Stimulated activated CD4-positive, alpha-beta T cell treated with anti-CD3 and anti-CD28 coated beads, Interleukin-4, amount 100 ng/mL, for 4 hours (primary cell): ENCODE data around the gene FXN.
"Not testable (repeated sequence)": the region's sequence is repeated elsewhere in the genome, so short reads cannot be mapped to it uniquely, and the experiment has no call there.

Source experiments
- DNase-seq, 2 experiments: peaks; one replicate each; pipeline ENCODE4 v3.0.0-alpha.2; 2020

Gene FXN

GRCh38 chr9:69027355-69028097 lies 8.0 kb upstream of the FXN start:
- peak; percentile 8 to 14 for DNase-seq

GRCh38 chr9:69028754-69029153 lies 6.8 kb upstream of the FXN start:
- no peak for DNase-seq

GRCh38 chr9:69029535-69029934 lies 6.0 kb upstream of the FXN start:
- no peak for DNase-seq

DNA sequence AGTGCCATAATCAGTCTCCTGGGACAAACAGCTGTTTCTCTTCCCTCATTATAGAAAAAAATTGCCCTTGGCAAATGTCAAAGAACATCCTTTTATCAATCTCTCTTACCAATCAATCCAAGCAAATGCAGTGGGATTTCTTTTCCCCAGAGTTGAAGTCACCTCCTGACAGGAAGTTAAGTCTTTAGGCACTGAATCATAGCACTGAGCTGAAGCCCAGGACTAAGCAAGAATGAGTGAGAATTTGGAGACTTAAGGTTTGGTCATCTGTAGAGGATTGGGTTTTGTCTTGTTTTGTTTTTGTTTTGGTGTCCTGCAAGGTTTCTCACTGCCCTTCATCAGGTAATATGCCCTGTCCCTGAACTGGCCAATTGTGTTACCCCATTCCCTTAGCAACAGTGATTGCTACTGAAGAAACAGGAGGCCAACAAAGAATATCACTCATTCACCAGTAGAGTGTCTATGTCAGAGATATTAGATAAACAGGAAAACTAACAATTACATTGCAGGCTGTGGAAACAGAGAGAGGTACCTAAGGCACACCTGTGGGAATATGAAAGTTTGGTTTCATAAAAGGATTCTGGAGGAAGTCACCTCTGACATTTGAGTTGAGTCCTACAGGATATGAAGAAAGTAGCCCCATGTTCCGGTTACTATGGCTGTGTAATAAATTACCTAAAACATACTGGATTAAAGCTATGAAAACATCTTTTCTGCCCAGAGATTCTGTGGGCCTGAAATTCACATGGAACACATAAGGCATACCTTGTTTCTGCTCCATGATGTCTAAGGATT lies 4.5 kb upstream of the FXN start:
- no peak for DNase-seq

- DNase-seq, result no peak
Observed at GRCh38 chr9:69034071-69034470, 1.5 kb upstream of the FXN start.

- peak in 1 of 2 experiments; percentile 17 for DNase-seq
Observed at GRCh38 chr9:69036309-69036708, 757 bp downstream of the FXN start.

- DNase-seq, result no peak
Observed at GRCh38 chr9:69036799-69037198, 1.2 kb downstream of the FXN start.

DNA sequence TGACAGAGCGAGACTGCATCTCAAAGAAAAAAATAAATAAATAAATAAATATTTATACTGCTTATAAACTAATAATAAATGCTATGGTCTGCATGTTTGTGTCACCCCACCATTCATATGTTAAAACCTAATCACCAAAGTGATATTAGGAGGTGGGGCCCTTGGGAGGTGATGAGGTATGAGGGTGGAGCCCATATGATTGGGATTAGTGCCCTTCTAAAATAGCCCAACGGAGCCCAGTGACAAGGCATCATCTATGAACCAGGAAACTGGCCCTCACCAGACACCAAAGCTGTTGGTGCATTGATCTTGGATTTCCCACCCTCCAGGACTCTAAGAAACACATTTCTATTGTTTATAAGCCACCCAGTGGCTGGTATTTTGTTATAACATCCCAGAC lies 5.1 kb downstream of the FXN start:
- DNase-seq, result no peak

DNA sequence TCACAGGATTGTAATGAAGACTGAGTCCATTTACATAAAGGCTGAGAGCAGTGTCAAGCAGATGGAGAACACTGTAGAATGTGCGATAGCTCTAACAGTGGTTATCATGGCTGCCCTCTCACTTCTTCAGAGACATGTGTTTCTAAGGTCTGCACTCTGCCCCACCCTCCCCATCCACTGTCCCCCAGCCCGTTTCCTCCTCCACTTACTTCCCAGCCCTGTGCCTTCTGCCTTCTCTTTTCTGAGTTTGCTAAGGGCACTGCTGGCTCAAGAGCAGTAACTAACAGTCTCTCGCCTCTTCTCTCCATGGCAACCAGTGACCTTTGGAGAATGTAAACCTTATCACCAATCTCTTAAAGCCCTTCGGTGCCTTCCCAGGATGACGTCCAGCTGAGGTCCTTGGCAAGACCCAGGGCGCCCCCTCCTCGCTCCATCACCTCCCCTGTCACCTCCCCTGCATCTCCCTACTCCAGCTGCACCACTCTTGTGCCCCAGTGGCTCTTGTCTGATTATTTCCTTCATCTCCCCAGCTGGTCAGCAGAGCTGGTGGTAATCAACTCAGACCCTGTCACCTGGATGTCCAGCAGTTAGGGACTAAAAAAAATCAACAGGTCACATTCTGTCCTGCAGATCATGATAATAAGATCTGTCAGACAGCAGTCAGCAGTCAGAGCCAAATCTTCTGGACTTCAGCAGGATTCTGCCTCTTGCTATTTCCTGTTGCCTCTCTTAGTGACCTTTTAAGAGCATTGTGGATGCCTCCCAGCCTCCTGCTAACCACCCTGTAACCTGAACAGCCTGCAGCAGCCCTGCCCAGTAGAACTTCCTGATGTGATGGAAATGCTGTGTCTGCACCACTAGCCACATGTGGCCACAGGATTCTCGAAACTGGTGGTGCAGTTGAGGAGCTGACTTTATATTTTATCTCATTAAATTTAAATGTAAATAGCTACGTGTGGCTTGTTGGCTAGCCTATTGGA lies 9.0 kb downstream of the FXN start:
- no peak for DNase-seq

GRCh38 chr9:69045821-69046220 lies 10.3 kb downstream of the FXN start:
- DNase-seq, result no peak

DNA sequence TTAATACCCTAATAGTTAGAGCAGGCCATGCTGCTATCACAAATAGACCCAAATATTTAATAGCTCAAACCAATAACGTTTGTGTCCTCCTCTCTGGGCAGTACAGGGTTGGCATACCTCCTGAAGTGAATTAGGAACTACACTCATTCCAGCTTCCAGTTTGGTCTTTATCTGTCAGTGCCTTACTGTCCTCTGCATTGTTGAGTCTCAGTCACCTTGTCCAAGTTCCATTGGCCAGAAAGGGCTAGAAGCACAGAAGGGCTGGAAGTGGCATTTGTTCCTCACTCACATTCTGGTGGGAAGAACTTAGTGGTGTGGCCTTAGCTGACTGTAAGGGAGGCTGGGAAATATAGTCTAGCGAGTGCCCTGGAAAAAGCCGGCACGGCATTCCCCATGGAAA lies 11.2 kb downstream of the FXN start:
- no peak for DNase-seq

- no peak for DNase-seq
Observed at GRCh38 chr9:69047371-69047770, 11.8 kb downstream of the FXN start.

DNA sequence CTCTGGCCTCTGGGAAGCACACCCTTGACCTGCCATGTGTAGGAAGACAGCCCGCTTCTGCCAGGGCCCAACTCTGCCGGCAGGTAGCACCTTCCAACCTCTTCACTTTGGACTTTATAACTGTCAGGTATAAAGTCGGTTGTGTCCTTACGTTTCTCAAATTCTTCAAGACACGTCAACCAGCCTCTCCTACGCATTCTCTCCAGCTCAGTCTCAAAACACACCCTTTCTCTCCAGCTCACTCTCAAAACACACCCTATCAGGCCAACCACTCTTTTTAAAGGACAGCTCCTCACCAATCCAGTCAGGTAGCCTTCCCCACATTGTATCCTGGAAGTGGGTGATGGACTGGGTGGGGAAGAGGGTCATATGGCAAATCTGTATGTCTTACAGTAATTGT lies 13.5 kb downstream of the FXN start:
- no peak for DNase-seq

DNA sequence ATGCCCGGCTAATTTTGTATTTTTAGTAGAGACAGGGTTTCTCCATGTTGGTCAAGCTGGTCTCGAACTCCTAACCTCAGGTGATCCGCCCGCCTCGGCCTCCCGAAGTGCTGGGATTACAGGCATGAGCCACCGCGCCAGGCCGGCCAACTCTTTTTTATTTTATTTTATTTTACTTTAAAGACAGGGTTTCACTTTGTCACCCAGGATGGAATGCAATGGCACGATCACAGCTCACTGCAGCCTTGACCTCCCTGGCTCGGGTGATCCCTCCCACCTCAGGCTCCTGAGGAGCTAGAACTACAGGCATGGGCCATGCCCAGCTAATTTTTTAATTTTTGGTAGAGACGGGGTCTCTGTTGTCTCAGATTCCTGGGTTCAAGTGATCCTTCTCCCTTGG lies 15.4 kb downstream of the FXN start:
- not testable (repeated sequence) for DNase-seq

DNA sequence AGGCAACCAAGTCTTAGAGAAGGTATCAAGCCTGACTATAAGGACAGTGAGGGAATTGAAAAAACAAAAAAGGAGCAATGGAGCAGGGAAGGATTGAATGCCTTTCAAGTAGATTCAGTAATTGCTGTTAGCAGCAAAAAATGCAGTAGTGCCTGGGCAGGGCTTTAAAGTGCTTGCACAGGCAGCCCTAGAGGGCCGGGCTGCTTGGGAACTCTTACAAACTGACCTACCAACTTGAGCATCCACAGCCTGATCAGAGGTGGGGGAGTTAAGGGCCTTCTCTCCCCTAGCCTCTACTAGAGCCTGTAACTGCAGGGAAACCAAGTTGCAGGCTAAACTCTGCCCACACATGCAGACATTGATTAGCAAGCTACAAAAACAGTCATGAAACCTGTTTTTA lies 19.4 kb downstream of the FXN start:
- DNase-seq, result no peak

DNA sequence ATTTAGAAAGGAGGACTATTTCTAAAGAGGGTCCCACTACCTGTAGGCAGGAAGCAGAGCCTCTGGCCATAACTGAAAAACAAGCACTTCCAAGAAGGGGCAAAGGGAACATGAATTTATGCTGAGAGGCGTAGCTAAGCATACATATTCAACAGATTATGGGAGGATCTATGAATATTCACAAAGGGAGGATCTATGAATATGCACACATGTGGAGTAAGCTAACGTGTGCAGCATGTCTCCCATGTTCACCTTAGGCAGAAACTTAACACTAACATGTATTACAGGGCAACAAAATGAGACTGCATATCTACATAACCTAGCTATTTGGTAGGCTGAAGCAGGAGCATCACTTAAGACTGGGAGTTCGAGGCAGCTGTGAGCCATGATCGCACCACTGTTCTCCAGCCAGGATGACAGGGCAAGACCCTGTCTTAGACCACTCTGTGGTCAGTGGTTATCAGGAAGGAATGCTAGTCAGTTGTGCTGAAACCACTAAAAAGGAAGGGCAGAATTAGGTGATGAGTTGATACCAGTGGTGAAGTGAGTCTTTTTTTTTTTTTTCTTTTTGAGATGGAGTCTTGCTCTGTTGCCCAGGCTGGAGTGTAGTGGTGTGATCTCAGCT lies 20.8 kb downstream of the FXN start:
- DNase-seq, result no peak

GRCh38 chr9:69058101-69058500 lies 22.5 kb downstream of the FXN start:
- no peak for DNase-seq

- DNase-seq, result no peak
Observed at GRCh38 chr9:69060766-69061165, 25.2 kb downstream of the FXN start.

DNA sequence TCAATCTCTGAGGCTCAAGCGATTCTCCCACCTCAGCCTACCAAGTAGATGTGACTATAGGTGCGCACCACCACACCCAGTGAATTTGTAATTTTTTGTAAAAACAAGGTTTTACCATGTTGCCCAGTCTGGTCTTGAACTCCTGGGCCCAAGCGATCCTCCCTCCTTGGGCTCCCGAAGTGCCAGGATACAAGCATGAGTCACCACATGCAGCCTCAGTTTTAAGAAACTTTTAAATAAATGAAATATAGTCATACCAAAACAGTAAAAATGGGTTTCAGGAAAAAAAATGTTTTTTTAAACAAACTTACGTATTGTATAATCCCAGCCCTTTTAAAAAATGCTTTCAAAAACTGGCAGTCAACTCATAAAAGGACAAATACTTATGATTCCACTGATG lies 26.6 kb downstream of the FXN start:
- no peak for DNase-seq

DNA sequence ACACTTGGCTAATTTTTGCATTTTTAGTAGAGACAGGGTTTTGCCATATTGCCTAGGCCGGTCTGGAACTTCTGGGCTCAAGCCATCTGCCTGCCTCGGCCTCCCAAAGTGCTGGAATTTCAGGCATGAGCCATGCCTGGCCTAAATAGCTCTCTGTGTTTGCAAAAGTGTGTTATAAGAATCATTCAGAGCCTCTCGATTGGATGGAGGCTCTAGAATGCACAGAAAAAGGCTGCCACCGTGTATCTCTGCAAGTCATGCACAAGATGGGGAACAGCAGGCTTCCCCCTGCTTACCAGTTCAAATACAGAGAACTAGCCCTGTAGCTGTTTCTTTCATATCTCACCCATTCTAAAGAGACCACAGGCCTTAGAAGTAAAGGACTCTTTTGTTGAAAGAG lies 28.3 kb downstream of the FXN start:
- no peak for DNase-seq

DNA sequence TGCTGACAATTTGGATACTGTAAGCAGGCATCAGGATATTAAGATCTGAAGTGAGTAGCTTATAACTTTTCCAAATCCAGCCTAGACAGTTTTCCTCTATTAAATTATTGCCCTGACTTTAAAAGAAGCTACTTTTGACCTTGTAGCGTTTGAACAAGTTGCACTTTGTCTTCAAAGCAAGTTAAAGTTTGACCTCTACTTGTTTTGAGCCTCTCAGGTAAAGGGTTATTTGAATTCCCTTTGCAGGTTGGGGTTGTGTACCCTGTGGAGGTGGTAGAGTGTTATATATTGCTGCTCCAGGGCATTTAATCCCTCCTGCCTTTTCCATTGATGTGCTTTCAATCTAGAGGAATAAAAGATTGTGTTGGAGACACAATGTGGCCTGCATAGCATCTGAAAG lies 30.1 kb downstream of the FXN start:
- no peak for DNase-seq

DNA sequence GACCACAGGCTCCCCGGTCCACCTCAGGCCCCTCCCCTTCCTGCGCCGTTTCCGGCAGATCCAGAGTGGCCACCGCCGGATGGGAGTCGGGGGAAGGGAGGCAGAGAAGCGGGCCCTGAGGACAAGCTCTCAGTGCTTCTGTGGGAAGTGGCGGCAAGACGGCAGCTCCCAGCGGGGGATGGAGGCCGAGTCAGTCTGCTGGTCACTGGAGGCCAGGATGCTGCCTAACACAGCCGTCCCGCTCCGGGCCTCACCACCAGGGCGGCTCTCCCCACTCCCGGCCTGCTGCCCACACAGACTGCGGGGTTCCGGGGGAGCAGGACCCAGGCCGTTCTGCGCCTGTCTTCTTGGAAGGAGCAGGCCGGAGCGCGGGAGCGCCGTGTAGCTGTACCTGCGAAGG lies 31.4 kb downstream of the FXN start:
- DNase-seq, result no peak

GRCh38 chr9:69070201-69070600 lies 34.6 kb downstream of the FXN start:
- DNase-seq, result no peak
